ENCODE measurements around the gene CARNS1. TPM values are rescaled to one million over a fixed set of nuclear protein-coding genes. Genes with fewer than 3 reads are reported as not detected.
"Not testable (repeated sequence)": the region's sequence is repeated elsewhere in the genome, so short reads cannot be mapped to it uniquely, and the experiment has no call there.

Gene CARNS1
- total RNA-seq, 2 experiments from 2014 or later, result 9.9 to 10.0 TPM

DNA sequence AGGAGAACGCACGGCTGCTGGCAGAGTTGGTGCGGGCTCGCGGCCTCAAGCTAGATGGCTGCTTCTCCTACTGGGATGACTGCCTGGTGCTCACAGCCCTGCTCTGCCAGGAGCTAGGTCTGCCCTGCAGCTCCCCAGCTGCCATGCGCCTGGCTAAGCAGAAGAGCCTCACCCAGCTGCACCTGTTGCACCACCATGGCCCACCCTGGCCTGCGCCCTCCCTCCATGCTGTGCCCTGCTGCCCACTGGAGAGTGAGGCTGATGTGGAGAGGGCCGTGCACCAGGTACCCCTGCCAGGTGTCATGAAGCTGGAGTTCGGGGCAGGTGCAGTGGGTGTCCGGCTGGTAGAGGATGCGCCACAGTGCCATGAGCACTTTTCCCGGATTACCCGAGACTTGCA, 8.0 kb downstream of the CARNS1 start:
- DNase-seq, result no peak
- TF ChIP-seq, protein P1, sequence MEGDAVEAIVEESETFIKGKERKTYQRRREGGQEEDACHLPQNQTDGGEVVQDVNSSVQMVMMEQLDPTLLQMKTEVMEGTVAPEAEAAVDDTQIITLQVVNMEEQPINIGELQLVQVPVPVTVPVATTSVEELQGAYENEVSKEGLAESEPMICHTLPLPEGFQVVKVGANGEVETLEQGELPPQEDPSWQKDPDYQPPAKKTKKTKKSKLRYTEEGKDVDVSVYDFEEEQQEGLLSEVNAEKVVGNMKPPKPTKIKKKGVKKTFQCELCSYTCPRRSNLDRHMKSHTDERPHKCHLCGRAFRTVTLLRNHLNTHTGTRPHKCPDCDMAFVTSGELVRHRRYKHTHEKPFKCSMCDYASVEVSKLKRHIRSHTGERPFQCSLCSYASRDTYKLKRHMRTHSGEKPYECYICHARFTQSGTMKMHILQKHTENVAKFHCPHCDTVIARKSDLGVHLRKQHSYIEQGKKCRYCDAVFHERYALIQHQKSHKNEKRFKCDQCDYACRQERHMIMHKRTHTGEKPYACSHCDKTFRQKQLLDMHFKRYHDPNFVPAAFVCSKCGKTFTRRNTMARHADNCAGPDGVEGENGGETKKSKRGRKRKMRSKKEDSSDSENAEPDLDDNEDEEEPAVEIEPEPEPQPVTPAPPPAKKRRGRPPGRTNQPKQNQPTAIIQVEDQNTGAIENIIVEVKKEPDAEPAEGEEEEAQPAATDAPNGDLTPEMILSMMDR (IDR thresholded peaks at IDR 0.05), result no peak
- Histone ChIP-seq H3K36me3 (ENCODE audit: insufficient read depth, low read length) (no peaks in the 10 kb centered on the region), H3K4me1 (ENCODE audit: insufficient read depth, low read length) (peaks cover 42% of the 10 kb centered on the region), H3K9me3 (ENCODE audit: control insufficient read depth in 1 of 2, insufficient read depth in 1 of 2, low read length in 2 of 2) (no peaks in the 10 kb centered on the region), H3K27ac (ENCODE audit: low read depth in 1 of 2, low read length in 2 of 2) (no peak overlapping the region), H3K27me3 (ENCODE audit: control insufficient read depth in 1 of 2, insufficient read depth in 2 of 2, low read length in 2 of 2) (no peaks in the 10 kb centered on the region), H3K4me3 (ENCODE audit: low read length) (no peak overlapping the region)
- Mint-ChIP-seq H3K36me3 (ENCODE audit: low read depth) (peaks cover 13% of the 10 kb centered on the region), H3K4me1 (ENCODE audit: low read depth) (peaks cover 41% of the 10 kb centered on the region), H3K27me3 (no peaks in the 10 kb centered on the region), H3K9me3 (no peaks in the 10 kb centered on the region), H3K27ac (no peak overlapping the region), H3K4me3 (no peak overlapping the region)
- CTCF ChIA-PET, result interaction anchor here (1.2 kb wide), 1 partner anchor 22 kb away, joined by 3 read pairs; no protein-coding TSS in a partner anchor
- intact Hi-C loops (cut with DNase I, micrococcal nuclease), result no loop called here
- POLR2A ChIA-PET, result interaction anchor here (1.2 to 7.4 kb wide), 4 partner anchors 11 to 22 kb away, joined by 4 to 136 read pairs (median 7); partner anchors contain the start of genes PPP1CA and TBC1D10C
- ATAC-seq (ENCODE audit: poor library complexity), result no peak

DNA sequence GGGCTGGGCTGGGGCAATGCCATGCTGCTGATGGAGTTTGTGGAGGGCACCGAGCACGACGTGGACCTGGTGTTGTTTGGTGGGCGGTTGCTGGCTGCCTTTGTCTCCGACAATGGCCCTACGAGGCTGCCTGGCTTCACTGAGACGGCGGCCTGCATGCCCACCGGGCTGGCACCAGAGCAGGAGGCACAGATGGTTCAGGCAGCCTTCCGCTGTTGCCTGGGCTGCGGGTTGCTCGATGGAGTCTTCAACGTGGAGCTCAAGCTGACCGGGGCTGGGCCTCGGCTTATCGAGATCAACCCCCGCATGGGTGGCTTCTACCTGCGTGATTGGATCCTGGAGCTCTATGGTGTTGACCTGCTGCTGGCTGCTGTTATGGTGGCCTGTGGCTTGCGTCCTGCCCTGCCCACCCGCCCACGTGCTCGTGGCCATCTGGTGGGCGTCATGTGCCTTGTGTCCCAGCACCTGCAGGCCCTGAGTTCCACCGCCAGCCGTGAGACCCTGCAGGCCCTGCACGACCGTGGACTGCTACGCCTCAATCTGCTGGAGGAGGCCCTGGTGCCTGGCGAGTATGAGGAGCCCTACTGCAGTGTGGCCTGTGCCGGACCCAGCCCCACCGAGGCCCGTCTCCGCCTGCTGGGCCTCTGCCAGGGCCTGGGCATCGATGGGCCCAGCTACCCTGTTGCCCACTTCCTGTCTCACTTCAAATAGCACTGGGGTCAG, 8.6 kb downstream of the CARNS1 start:
- no peaks in the 10 kb centered on the region for H3K9me3 Mint-ChIP-seq
- Histone ChIP-seq H3K4me1 (ENCODE audit: insufficient read depth, low read length) (peaks cover 42% of the 10 kb centered on the region), H3K36me3 (ENCODE audit: insufficient read depth, low read length) (no peaks in the 10 kb centered on the region), H3K9me3 (ENCODE audit: control insufficient read depth in 1 of 2, insufficient read depth in 1 of 2, low read length in 2 of 2) (no peaks in the 10 kb centered on the region), H3K27ac (ENCODE audit: low read depth in 1 of 2, low read length in 2 of 2) (no peak overlapping the region), H3K27me3 (ENCODE audit: control insufficient read depth in 1 of 2, insufficient read depth in 2 of 2, low read length in 2 of 2) (no peaks in the 10 kb centered on the region), H3K4me3 (ENCODE audit: low read length) (no peak overlapping the region)
- no peak overlapping the region for H3K4me3 Mint-ChIP-seq
- intact Hi-C loops (cut with DNase I, micrococcal nuclease), result no loop called here
- ChIA-PET CTCF (no interaction called here), POLR2A (interaction anchor here (1.2 to 7.4 kb wide), 4 partner anchors 12 to 22 kb away, joined by 4 to 136 read pairs (median 7); partner anchors contain the start of genes PPP1CA and TBC1D10C)
- peaks cover 19% of the 10 kb centered on the region for H3K36me3 Mint-ChIP-seq (ENCODE audit: low read depth)
- TF ChIP-seq, protein P1 (IDR thresholded peaks at IDR 0.05), result no peak
- DNase-seq (no peak), ATAC-seq (ENCODE audit: poor library complexity) (no peak)
- no peak overlapping the region for H3K27ac Mint-ChIP-seq
- peaks cover 41% of the 10 kb centered on the region for H3K4me1 Mint-ChIP-seq (ENCODE audit: low read depth)
- H3K27me3 Mint-ChIP-seq, result no peaks in the 10 kb centered on the region

DNA sequence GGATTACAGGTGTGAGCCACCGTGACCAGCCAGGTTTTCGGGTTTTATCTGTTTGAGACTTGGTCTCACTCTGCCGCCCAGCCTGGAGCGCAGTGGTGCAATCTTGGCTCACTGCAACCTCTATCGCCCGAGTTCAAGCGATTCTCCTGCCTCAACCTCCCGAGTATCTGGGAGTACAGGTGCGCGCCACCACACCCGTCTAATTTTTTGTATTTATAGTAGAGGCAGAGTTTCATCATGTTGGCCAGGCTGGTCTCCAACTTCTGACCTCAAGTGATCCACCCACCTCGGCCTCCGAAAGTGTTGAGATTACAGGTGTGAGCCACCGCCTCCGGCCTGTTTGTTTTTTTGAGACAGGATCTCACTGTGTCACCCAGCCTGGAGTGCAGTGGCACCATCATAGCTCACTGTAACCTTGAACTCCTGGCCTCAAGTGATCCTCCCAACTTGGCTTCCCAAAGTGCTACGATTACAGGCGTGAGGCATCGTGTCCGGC, 11.9 kb downstream of the CARNS1 start:
- ChIA-PET POLR2A (interaction anchor here (1.0 to 17.7 kb wide), 10 partner anchors 10 to 188 kb away, joined by 3 to 411 read pairs (median 13); partner anchors contain the start of genes AIP, CARNS1, CDK2AP2 and PPP1CA), CTCF (interaction anchor here (1.5 kb wide), 1 partner anchor 45 kb away, joined by 5 read pairs; no protein-coding TSS in a partner anchor)
- H3K27me3 ChIP-seq (ENCODE audit: control insufficient read depth in 1 of 2, insufficient read depth in 2 of 2, low read length in 2 of 2); H3K9me3 Mint-ChIP-seq; intact Hi-C loops (cut with DNase I, micrococcal nuclease); ATAC-seq (ENCODE audit: poor library complexity); H3K27me3 Mint-ChIP-seq; H3K9me3 ChIP-seq (ENCODE audit: control insufficient read depth in 1 of 2, insufficient read depth in 1 of 2, low read length in 2 of 2): not testable (repeated sequence)
- DNase-seq, result peak in 1 of 14 experiments; percentile 4
- Mint-ChIP-seq H3K27ac (peak overlapping the region; percentile 96), H3K4me3 (peak overlapping the region; percentile 98), H3K36me3 (ENCODE audit: low read depth) (peaks cover 33% of the 10 kb centered on the region), H3K4me1 (ENCODE audit: low read depth) (peaks cover 34% of the 10 kb centered on the region)
- peaks cover 51% of the 10 kb centered on the region for H3K4me1 ChIP-seq (ENCODE audit: insufficient read depth, low read length)
- peak overlapping the region; percentile 42 to 86 for H3K27ac ChIP-seq (ENCODE audit: low read depth in 1 of 2, low read length in 2 of 2)
- H3K4me3 ChIP-seq (ENCODE audit: low read length), result peak overlapping the region; percentile 92
- peaks cover 23% of the 10 kb centered on the region for H3K36me3 ChIP-seq (ENCODE audit: insufficient read depth, low read length)
